ENCODE measurements around the gene FAAP24.
"Not testable (repeated sequence)": the region's sequence is repeated elsewhere in the genome, so short reads cannot be mapped to it uniquely, and the experiment has no call there.

FAAP24 gene

GRCh38 chr19:33000910-33001309 lies 28.9 kb downstream of the FAAP24 start:
- no peak for DNase-seq

- DNase-seq: not testable (repeated sequence)
These were observed 30.3 kb downstream of the FAAP24 start for GRCh38 chr19:33002126-33002865.

DNA sequence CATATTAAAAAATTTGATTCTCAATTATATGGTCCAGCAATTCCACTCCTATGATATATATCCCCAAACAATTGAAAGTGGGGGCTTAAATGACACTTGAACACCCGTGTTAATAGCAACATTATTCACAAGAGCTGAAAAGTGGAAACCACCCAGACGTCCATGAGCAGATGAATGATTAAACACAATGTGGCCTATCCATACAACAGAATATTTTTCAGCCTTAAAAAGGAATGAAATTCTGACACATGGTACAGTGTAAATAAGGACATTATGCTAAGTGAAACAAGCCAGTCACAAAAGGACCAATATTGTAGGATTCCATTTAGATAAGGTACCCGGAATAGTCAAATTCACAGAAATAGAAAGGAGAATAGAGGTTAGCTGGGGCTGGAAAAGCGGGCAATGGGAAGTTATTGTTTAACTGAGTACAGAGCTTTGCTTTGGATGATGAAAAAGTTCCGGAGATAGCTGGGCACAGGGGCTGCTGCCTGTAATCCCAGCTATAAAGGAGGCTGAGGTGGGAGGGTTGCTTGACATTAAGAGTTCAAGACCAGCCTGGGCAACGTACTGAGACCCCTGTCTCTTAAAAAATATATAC lies 31.5 kb downstream of the FAAP24 start:
- not testable (repeated sequence) for DNase-seq

DNA sequence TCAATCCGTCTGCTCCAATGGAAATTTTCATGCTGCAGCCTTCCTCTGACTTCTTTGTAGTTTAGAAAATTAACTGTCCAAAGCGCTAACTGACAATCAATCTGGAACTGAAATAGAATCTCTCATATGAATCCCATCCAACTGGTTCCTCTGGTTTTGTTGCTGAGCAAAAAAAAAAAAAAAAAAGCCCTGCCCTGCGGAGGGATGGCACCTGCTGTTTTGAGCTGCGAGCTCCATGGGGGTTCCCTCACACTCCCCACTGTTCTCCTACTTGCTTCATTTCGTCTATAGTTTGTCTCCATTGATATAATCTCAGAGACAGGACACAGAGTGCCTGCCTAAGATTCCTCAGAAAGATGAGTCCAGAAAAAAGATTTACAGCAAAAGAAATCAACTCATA lies 33.4 kb downstream of the FAAP24 start:
- no peak for DNase-seq

DNA sequence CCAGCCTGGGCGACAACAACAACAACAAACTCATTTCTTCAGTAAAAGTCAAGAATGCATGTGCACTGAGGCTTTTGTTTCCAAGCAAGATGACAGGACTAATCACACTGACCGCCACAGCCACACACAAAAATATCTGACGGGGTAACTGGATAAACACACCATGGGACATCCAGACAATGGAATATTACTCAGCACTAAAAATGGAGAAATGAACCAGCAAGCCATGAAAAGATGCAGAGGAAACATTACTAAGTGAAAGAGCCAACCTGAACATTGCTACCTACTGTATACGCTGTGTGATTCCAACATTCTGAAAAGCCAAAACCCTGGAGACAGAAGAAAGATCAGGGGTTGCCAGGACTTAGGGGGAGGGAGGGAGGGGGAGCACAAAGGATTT lies 36.7 kb downstream of the FAAP24 start:
- DNase-seq: no peak

GRCh38 chr19:33010891-33011290 lies 38.8 kb downstream of the FAAP24 start:
- DNase-seq: not testable (repeated sequence)

GRCh38 chr19:33022472-33023116 lies 50.6 kb downstream of the FAAP24 start:
- DNase-seq: no peak

DNA sequence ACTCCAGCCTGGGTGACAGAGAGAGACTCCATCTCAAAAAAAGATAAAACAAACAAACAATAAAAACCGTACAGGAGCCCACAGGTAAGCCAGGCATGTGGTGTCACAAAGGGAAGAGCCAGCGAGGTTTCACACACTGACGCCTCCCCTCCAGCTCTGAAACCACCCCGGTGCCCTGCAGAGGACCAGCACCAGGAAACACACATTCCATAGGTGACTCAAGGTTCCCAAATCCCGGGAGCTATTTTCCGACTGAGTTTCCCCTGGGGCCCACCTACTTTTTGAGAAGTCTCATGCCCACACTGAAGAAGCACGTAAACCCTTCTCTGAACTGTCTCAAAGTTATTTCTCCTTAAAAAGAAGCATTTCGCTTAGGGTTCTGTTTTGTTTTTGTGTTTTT lies 52.4 kb downstream of the FAAP24 start:
- DNase-seq: no peak

GRCh38 chr19:33025468-33026238 lies 53.6 kb downstream of the FAAP24 start:
- not testable (repeated sequence) for DNase-seq

DNA sequence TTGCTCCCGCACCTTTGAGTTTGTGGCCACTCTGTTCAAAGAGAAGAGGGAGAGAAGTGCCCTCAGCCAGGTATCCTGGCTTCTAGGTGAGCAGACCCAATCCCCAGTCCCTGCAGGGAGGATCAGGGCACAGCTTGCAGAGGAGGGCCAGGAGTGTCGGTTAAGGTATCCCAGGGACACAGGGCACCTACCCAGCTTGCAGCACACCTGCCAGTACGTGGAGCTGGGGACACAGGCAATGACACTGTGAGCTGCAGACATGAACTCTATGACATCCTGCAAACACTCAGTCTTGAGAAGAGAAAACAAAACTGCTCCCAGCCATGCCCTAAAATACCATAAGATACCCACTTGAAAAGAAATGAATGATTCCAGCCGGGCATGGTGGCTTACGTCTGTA lies 54.6 kb downstream of the FAAP24 start:
- not testable (repeated sequence) for DNase-seq
